Peyer's patch (tissue), 4 donors: Measurements from ENCODE around the gene KCNF1. TPM values are rescaled to one million over a fixed set of nuclear protein-coding genes. Genes with fewer than 3 reads are reported as not detected.

Experiments used
- DNase-seq, 3 donors: peaks; one replicate each; pipeline ENCODE4 v3.0.0-alpha.2; 2017 to 2019
- H3K27ac ChIP-seq, 4 donors: fragments of 200-600 bp; sonication (generic); one replicate each; pipeline ENCODE4 v1.5.1; 2016 to 2019
- H3K27me3 ChIP-seq, 2 donors: fragments of 200-600 bp; sonication (generic); one replicate each; pipeline ENCODE4 v1.5.1; 2019
- H3K36me3 ChIP-seq, 3 donors: fragments of 200-600 bp; sonication (generic); one replicate each; pipeline ENCODE4 v1.5.1; 2016 to 2019
- H3K4me1 ChIP-seq, 4 donors: fragments of 200-600 bp; sonication (generic); one replicate each; pipeline ENCODE4 v1.5.1; 2016 to 2019
- H3K4me3 ChIP-seq, 4 donors: fragments of 200-600 bp; sonication (generic); 1 replicate in 3 of 4; 2 replicates in 1 of 4; pipeline ENCODE4 v1.5.1; 2016 to 2019; ENCODE audit warnings: mild to moderate bottlenecking in 1 of 4
- H3K9me3 ChIP-seq, 4 donors: fragments of 200-600 bp; sonication (generic); one replicate each; pipeline ENCODE4 v1.5.1; 2016 to 2019; ENCODE audit warnings: mild to moderate bottlenecking in 1 of 4
- CTCF ChIP-seq, 6 experiments: fragments of 450-650 bp in 4 of 6; fragments of 200-600 bp in 2 of 6; sonication (generic) in 1 of 6; IDR thresholded peaks; one replicate each; pipeline ENCODE4 v1.5.1; 2017 to 2019; ENCODE audit warnings: antibody characterized with exemption in 6 of 6, mild to moderate bottlenecking in 3 of 6, moderate library complexity in 1 of 6
- POLR2A ChIP-seq, 2 donors: fragments of 450-650 bp; IDR thresholded peaks; one replicate each; pipeline ENCODE4 v1.5.1; 2017; ENCODE audit warnings: antibody characterized with exemption in 2 of 2, mild to moderate bottlenecking in 2 of 2, moderate library complexity in 2 of 2
- total RNA-seq, 4 donors: library from RNA; depleted of rRNA; stranded (reverse); fragments of >200 nt; gene quantifications; one replicate each; pipeline ENCODE4 v1.1.0, GENCODE V29; 2016

KCNF1 gene
- total RNA-seq, 4 donors from 2014 or later, result 6.6 TPM; not detected in 3

- H3K4me1 ChIP-seq, result peaks cover 0 to 28% (median 0%) of the 10 kb centered on the region in 4 donors
- H3K4me3 ChIP-seq, result no peak overlapping the region
- no peaks in the 10 kb centered on the region for H3K27me3 ChIP-seq
- no peak for TF ChIP-seq CTCF (IDR thresholded peaks at IDR 0.05)
- TF ChIP-seq POLR2A (IDR thresholded peaks at IDR 0.05), result no peak
- peak overlapping the region in 1 of 4 donors; percentile 80 for H3K27ac ChIP-seq
- H3K36me3 ChIP-seq, result no peaks in the 10 kb centered on the region
- no peak for DNase-seq
- H3K9me3 ChIP-seq, result no peaks in the 10 kb centered on the region
Observed at GRCh38 chr2:10882568-10882967, 29.2 kb upstream of the KCNF1 start.

GRCh38 chr2:10883066-10883465 lies 28.7 kb upstream of the KCNF1 start:
- Histone ChIP-seq H3K36me3 (no peaks in the 10 kb centered on the region), H3K4me1 (peaks cover 0 to 24% (median 0%) of the 10 kb centered on the region in 4 donors), H3K27ac (peak overlapping the region in 1 of 4 donors; percentile 80), H3K4me3 (no peak overlapping the region), H3K27me3 (no peaks in the 10 kb centered on the region), H3K9me3 (no peaks in the 10 kb centered on the region)
- TF ChIP-seq POLR2A (IDR thresholded peaks at IDR 0.05) (no peak), CTCF (IDR thresholded peaks at IDR 0.05) (no peak)
- DNase-seq, result peak in 1 of 3 donors; percentile 29

GRCh38 chr2:10883801-10884478 lies 27.8 kb upstream of the KCNF1 start:
- peak overlapping the region in 2 of 4 donors; percentile 3 to 36 for H3K4me3 ChIP-seq
- DNase-seq, result peak in 1 of 3 donors; percentile 49
- H3K27me3 ChIP-seq, result no peaks in the 10 kb centered on the region
- H3K4me1 ChIP-seq, result peaks cover 0 to 24% (median 0%) of the 10 kb centered on the region in 4 donors
- H3K9me3 ChIP-seq, result no peaks in the 10 kb centered on the region
- H3K27ac ChIP-seq, result peak overlapping the region in 2 of 4 donors; percentile 80 to 84
- no peaks in the 10 kb centered on the region for H3K36me3 ChIP-seq
- TF ChIP-seq CTCF (IDR thresholded peaks at IDR 0.05) (no peak), POLR2A (IDR thresholded peaks at IDR 0.05) (no peak)

GRCh38 chr2:10884574-10884975 lies 27.2 kb upstream of the KCNF1 start:
- H3K27ac ChIP-seq, result peak overlapping the region in 3 of 4 donors; percentile 46 to 84 (median 80)
- no peaks in the 10 kb centered on the region for H3K36me3 ChIP-seq
- peak overlapping the region in 2 of 4 donors; percentile 3 to 36 for H3K4me3 ChIP-seq
- H3K27me3 ChIP-seq, result no peaks in the 10 kb centered on the region
- DNase-seq, result peak in 1 of 3 donors; percentile 44
- no peaks in the 10 kb centered on the region for H3K9me3 ChIP-seq
- TF ChIP-seq POLR2A (IDR thresholded peaks at IDR 0.05) (no peak), CTCF (IDR thresholded peaks at IDR 0.05) (no peak)
- H3K4me1 ChIP-seq, result peaks cover 0 to 24% (median 0%) of the 10 kb centered on the region in 4 donors

GRCh38 chr2:10885094-10885860 lies 26.5 kb upstream of the KCNF1 start:
- DNase-seq, result peak in 1 of 3 donors; percentile 63
- peak overlapping the region in 3 of 4 donors; percentile 46 to 84 (median 80) for H3K27ac ChIP-seq
- peak in 1 of 2 donors; percentile 61 for TF ChIP-seq POLR2A (IDR thresholded peaks at IDR 0.05)
- TF ChIP-seq CTCF (IDR thresholded peaks at IDR 0.05), result peak in 3 of 6 experiments; percentile 14 to 26 (median 19)

More at GRCh38 chr2:10885094-10885860, 26.5 kb upstream of the KCNF1 start:
- Histone ChIP-seq H3K9me3 (no peaks in the 10 kb centered on the region), H3K27me3 (no peaks in the 10 kb centered on the region), H3K4me3 (peak overlapping the region in 2 of 4 donors; percentile 3 to 36), H3K36me3 (no peaks in the 10 kb centered on the region), H3K4me1 (peaks cover 0 to 24% (median 0%) of the 10 kb centered on the region in 4 donors)
